Urinary bladder (tissue), 4 donors: Measurements from ENCODE around the gene CPA5. TPM values are rescaled to one million over a fixed set of nuclear protein-coding genes. Genes with fewer than 3 reads are reported as not detected.

Source experiments
- DNase-seq: peaks from one replicate; pipeline ENCODE4 v3.0.0-alpha.2; 2015; ENCODE audit errors: extremely low spot score
- H3K27ac ChIP-seq: one replicate; pipeline ENCODE4 v1.5.1; 2013; ENCODE audit warnings: low read depth, mild to moderate bottlenecking, moderate library complexity
- H3K36me3 ChIP-seq: one replicate; pipeline ENCODE4 v1.6.1; 2013; ENCODE audit warnings: mild to moderate bottlenecking, moderate library complexity; ENCODE audit not compliant: insufficient read depth
- H3K4me1 ChIP-seq: one replicate; pipeline ENCODE4 v1.6.1; 2013; ENCODE audit warnings: mild to moderate bottlenecking, moderate library complexity; ENCODE audit not compliant: insufficient read depth
- H3K4me3 ChIP-seq: one replicate; pipeline ENCODE4 v1.5.1; 2013; ENCODE audit warnings: low read depth, low read length
- WGBS: extraction: QIAGEN DNeasy Blood & Tissue Kit; methylation state at CpG from one replicate; pipeline ENCODE4 v1.1.7; 2013; 5-methylcytosine and 5-hydroxymethylcytosine counted together
- polyA plus RNA-seq: library from polyadenylated mRNA; stranded (reverse); fragments of 200-250 nt; gene quantifications from one replicate; pipeline ENCODE4 v1.2.3, GENCODE V29; 2013
- total RNA-seq: library from RNA; depleted of rRNA; stranded (reverse); fragments of >200 nt; gene quantifications from one replicate; pipeline ENCODE4 v1.2.3, GENCODE V29; 2014
- donor health status: healthy with polysubstance abuse.
- donor health status: healthy.

The CPA5 gene
- total RNA-seq (not detected), polyA plus RNA-seq (0.16 TPM)

GRCh38 chr7:130344271-130344866 is at the start of gene CPA5:
Gene CPA5 (plus strand): TSS chr7:130344816. CDS start chr7:130346486, 1,670 bp downstream.
- DNase-seq: no peak
- Histone ChIP-seq H3K36me3 (no peaks in the 10 kb centered on the region), H3K27ac (no peak within 1 kb of the TSS), H3K4me1 (no peaks in the 10 kb centered on the region), H3K4me3 (no peak within 1 kb of the TSS)
- WGBS: 97% methylated on average over 5 of the region's 5 CpGs

- DNase-seq: no peak
- Histone ChIP-seq H3K27ac (no peak overlapping the region), H3K4me1 (no peaks in the 10 kb centered on the region), H3K36me3 (no peaks in the 10 kb centered on the region), H3K4me3 (no peak overlapping the region)
- WGBS: 90% methylated on average over 13 of the region's 13 CpGs
Measured at GRCh38 chr7:130296221-130296951, 48.2 kb upstream of the CPA5 start.

- no peaks in the 10 kb centered on the region for H3K4me1 ChIP-seq
- 83% methylated on average over 20 of the region's 20 CpGs for WGBS
- no peak overlapping the region for H3K27ac ChIP-seq
- no peak overlapping the region for H3K4me3 ChIP-seq
- no peaks in the 10 kb centered on the region for H3K36me3 ChIP-seq
- no peak for DNase-seq
Measured at GRCh38 chr7:130297628-130298543, 46.7 kb upstream of the CPA5 start.

GRCh38 chr7:130298544-130299326 is 45.9 kb upstream of the CPA5 start:
- H3K4me3 ChIP-seq: no peak overlapping the region
- no peaks in the 10 kb centered on the region for H3K4me1 ChIP-seq
- no peaks in the 10 kb centered on the region for H3K36me3 ChIP-seq
- no peak overlapping the region for H3K27ac ChIP-seq
- no peak for DNase-seq
- WGBS: 89% methylated on average over 5 of the region's 5 CpGs

GRCh38 chr7:130299866-130300265 is 44.8 kb upstream of the CPA5 start:
- H3K4me3 ChIP-seq: no peak overlapping the region
- H3K27ac ChIP-seq: no peak overlapping the region
- no peaks in the 10 kb centered on the region for H3K4me1 ChIP-seq
- H3K36me3 ChIP-seq: no peaks in the 10 kb centered on the region
- 88% methylated on average over 7 of the region's 7 CpGs for WGBS
- no peak for DNase-seq

GRCh38 chr7:130301501-130302020 is 43.1 kb upstream of the CPA5 start:
- H3K36me3 ChIP-seq: no peaks in the 10 kb centered on the region
- H3K4me1 ChIP-seq: no peaks in the 10 kb centered on the region
- DNase-seq: no peak
- no peak overlapping the region for H3K27ac ChIP-seq
- no peak overlapping the region for H3K4me3 ChIP-seq
- 67% methylated on average over 8 of the region's 8 CpGs for WGBS

GRCh38 chr7:130302649-130303048 is 42.0 kb upstream of the CPA5 start:
- DNase-seq: no peak
- H3K4me1 ChIP-seq: no peaks in the 10 kb centered on the region
- no peak overlapping the region for H3K4me3 ChIP-seq

GRCh38 chr7:130303127-130303526 is 41.5 kb upstream of the CPA5 start:
- DNase-seq: no peak
- Histone ChIP-seq H3K36me3 (no peaks in the 10 kb centered on the region), H3K4me1 (no peaks in the 10 kb centered on the region), H3K27ac (no peak overlapping the region), H3K4me3 (no peak overlapping the region)
- 52% methylated on average over 2 of the region's 2 CpGs for WGBS

More at GRCh38 chr7:130302649-130303048, 42.0 kb upstream of the CPA5 start:
- Histone ChIP-seq H3K36me3 (no peaks in the 10 kb centered on the region), H3K27ac (no peak overlapping the region)

- WGBS: 89% methylated on average over 5 of the region's 5 CpGs
- Histone ChIP-seq H3K36me3 (no peaks in the 10 kb centered on the region), H3K4me3 (no peak overlapping the region), H3K4me1 (no peaks in the 10 kb centered on the region), H3K27ac (no peak overlapping the region)
- no peak for DNase-seq
Measured at GRCh38 chr7:130303551-130303950, 41.1 kb upstream of the CPA5 start.

GRCh38 chr7:130303982-130304381 is 40.6 kb upstream of the CPA5 start:
- H3K4me1 ChIP-seq: no peaks in the 10 kb centered on the region
- H3K36me3 ChIP-seq: no peaks in the 10 kb centered on the region
- WGBS: 82% methylated on average over 5 of the region's 5 CpGs

GRCh38 chr7:130304878-130305277 is 39.7 kb upstream of the CPA5 start:
- WGBS: 96% methylated on average over 3 of the region's 3 CpGs
- Histone ChIP-seq H3K27ac (no peak overlapping the region), H3K4me3 (no peak overlapping the region), H3K36me3 (no peaks in the 10 kb centered on the region), H3K4me1 (no peaks in the 10 kb centered on the region)
- DNase-seq: no peak

More at GRCh38 chr7:130303982-130304381, 40.6 kb upstream of the CPA5 start:
- H3K4me3 ChIP-seq: no peak overlapping the region
- no peak for DNase-seq
- H3K27ac ChIP-seq: no peak overlapping the region

GRCh38 chr7:130305433-130306042 is 39.1 kb upstream of the CPA5 start:
- Histone ChIP-seq H3K27ac (no peak overlapping the region), H3K4me3 (no peak overlapping the region), H3K36me3 (no peaks in the 10 kb centered on the region), H3K4me1 (no peaks in the 10 kb centered on the region)
- no peak for DNase-seq
- 67% methylated on average over 21 of the region's 21 CpGs for WGBS
